Measurements from ENCODE around the gene NPHP4. TPM values are rescaled to one million over a fixed set of nuclear protein-coding genes. Genes with fewer than 3 reads are reported as not detected.

NPHP4 gene
- total RNA-seq, 1 donor from 2014 or later: 16.1 TPM

- intact Hi-C loops (cut with DNase I): no loop called here
- H3K27ac ChIP-seq: no peak overlapping the region
- H3K36me3 ChIP-seq: peaks cover 8% of the 10 kb centered on the region
- no peak overlapping the region for H3K4me3 ChIP-seq
- H3K9me3 ChIP-seq: no peaks in the 10 kb centered on the region
- TF ChIP-seq, protein P1, sequence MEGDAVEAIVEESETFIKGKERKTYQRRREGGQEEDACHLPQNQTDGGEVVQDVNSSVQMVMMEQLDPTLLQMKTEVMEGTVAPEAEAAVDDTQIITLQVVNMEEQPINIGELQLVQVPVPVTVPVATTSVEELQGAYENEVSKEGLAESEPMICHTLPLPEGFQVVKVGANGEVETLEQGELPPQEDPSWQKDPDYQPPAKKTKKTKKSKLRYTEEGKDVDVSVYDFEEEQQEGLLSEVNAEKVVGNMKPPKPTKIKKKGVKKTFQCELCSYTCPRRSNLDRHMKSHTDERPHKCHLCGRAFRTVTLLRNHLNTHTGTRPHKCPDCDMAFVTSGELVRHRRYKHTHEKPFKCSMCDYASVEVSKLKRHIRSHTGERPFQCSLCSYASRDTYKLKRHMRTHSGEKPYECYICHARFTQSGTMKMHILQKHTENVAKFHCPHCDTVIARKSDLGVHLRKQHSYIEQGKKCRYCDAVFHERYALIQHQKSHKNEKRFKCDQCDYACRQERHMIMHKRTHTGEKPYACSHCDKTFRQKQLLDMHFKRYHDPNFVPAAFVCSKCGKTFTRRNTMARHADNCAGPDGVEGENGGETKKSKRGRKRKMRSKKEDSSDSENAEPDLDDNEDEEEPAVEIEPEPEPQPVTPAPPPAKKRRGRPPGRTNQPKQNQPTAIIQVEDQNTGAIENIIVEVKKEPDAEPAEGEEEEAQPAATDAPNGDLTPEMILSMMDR (IDR thresholded peaks at IDR 0.05): no peak
- DNase-seq (no peak), ATAC-seq (no peak)
- no peaks in the 10 kb centered on the region for H3K4me1 ChIP-seq
- no peaks in the 10 kb centered on the region for H3K27me3 ChIP-seq (ENCODE audit: low read depth)
Measured at GRCh38 chr1:5921671-5922070, 70.6 kb downstream of the NPHP4 start.

- intact Hi-C loops (cut with DNase I): no loop called here
- no peak for ATAC-seq
- no peaks in the 10 kb centered on the region for H3K27me3 ChIP-seq (ENCODE audit: low read depth)
- no peak for DNase-seq
- peaks cover 5% of the 10 kb centered on the region for H3K36me3 ChIP-seq
- TF ChIP-seq, protein P1 (IDR thresholded peaks at IDR 0.05): no peak
- H3K27ac ChIP-seq: no peak overlapping the region
- no peak overlapping the region for H3K4me3 ChIP-seq
- H3K4me1 ChIP-seq: no peaks in the 10 kb centered on the region
- H3K9me3 ChIP-seq: no peaks in the 10 kb centered on the region
Measured at GRCh38 chr1:5921129-5921528, 71.1 kb downstream of the NPHP4 start.

- Histone ChIP-seq H3K4me1 (peaks cover 6% of the 10 kb centered on the region), H3K36me3 (peaks cover 5% of the 10 kb centered on the region), H3K27ac (no peak overlapping the region), H3K4me3 (no peak overlapping the region), H3K27me3 (ENCODE audit: low read depth) (no peaks in the 10 kb centered on the region), H3K9me3 (no peaks in the 10 kb centered on the region)
- ATAC-seq (no peak), DNase-seq (no peak)
- intact Hi-C loops (cut with DNase I): no loop called here
- TF ChIP-seq, protein P1 (IDR thresholded peaks at IDR 0.05): no peak
Measured at GRCh38 chr1:5920201-5920600, 72.0 kb downstream of the NPHP4 start.

DNA sequence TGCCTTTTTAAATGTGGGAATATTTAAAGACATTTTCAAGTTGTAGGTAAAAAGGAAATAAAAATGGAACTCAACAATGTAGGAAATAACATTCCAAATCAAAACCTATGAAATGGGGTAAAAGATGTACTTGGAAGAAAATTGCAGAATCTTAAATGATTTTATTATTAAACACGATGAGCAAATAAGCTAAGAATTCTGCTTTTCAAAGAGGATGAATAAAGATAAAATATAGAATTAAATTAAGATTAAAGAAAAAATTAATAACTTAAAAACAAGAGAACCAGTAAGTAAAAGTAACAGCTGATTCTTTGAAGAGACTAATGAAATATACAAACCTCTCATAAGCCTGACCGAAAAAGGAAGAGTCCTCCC, 74.0 kb downstream of the NPHP4 start:
- DNase-seq (no peak), ATAC-seq (no peak)
- H3K9me3 ChIP-seq: no peaks in the 10 kb centered on the region
- intact Hi-C loops (cut with DNase I): no loop called here
- H3K36me3 ChIP-seq: peaks cover 5% of the 10 kb centered on the region
- H3K27ac ChIP-seq: no peak overlapping the region
- peaks cover 6% of the 10 kb centered on the region for H3K4me1 ChIP-seq
- no peak overlapping the region for H3K4me3 ChIP-seq
- no peaks in the 10 kb centered on the region for H3K27me3 ChIP-seq (ENCODE audit: low read depth)
- TF ChIP-seq, protein P1 (IDR thresholded peaks at IDR 0.05): no peak

DNA sequence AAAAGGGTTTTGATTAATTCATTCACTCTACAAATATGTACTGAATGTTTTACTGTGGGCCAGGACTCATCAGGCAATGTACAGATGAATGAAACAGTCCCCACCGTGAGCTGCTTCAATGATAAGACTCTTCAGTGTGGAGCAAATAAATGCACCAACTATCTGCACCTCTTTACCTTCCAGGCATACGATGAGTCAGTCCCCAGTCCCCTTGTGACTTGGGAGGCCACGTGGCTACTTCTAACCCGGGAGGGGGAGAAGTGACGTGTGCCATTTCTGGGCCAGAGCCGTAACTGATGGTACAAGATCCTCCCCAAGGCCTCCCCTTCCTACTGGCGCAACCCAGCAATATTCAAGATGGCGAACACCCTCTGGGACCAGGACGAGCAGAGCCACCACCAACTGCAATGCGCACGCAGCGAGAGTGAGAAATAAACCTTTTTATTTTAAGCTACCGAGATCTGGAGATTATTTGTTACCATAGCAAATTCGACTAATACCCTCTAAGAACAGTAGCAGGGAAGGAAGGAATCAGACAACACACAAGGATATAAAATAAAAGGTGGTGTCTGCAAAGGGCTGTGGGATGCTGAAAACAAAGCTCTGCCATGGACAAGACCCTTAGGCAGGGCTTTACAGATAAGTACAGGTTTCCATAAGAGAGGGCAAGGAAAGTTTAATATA, 74.5 kb downstream of the NPHP4 start:
- H3K9me3 ChIP-seq: no peaks in the 10 kb centered on the region
- TF ChIP-seq, protein P1 (IDR thresholded peaks at IDR 0.05): no peak
- H3K27ac ChIP-seq: no peak overlapping the region
- H3K27me3 ChIP-seq (ENCODE audit: low read depth): no peaks in the 10 kb centered on the region
- DNase-seq (no peak), ATAC-seq (no peak)
- no peak overlapping the region for H3K4me3 ChIP-seq
- peaks cover 5% of the 10 kb centered on the region for H3K36me3 ChIP-seq
- intact Hi-C loops (cut with DNase I): no loop called here
- H3K4me1 ChIP-seq: peaks cover 6% of the 10 kb centered on the region
